Thoracic aorta (tissue), 2 donors: Measurements from ENCODE around the gene EEF1G. TPM values are rescaled to one million over a fixed set of nuclear protein-coding genes. Genes with fewer than 3 reads are reported as not detected.
"Not testable (repeated sequence)": the region's sequence is repeated elsewhere in the genome, so short reads cannot be mapped to it uniquely, and the experiment has no call there.

ENCODE experiments used
- ATAC-seq: fragments of 150-250 bp; one replicate; pipeline ENCODE4 v1.8.0; 2017; ENCODE audit warnings: low read depth; ENCODE audit not compliant: insufficient number of reproducible peaks, low FRiP score
- DNase-seq: peaks from one replicate; pipeline ENCODE4 v3.0.0-alpha.2; 2020; ENCODE audit warnings: low spot score
- H3K27ac ChIP-seq, 2 donors: fragments of 200-600 bp; sonication (generic); 1 replicate in 1 of 2; 2 replicates in 1 of 2; pipeline ENCODE4 v1.5.1; 2016; ENCODE audit warnings: mild to moderate bottlenecking in 2 of 2, moderate library complexity in 2 of 2
- H3K27me3 ChIP-seq: fragments of 200-600 bp; sonication (generic); replicated peaks from 2 replicates; pipeline ENCODE4 v1.6.0; 2016; ENCODE audit warnings: mild to moderate bottlenecking; ENCODE audit not compliant: insufficient read depth
- H3K36me3 ChIP-seq: fragments of 200-600 bp; sonication (generic); one replicate; pipeline ENCODE4 v1.5.1; 2016
- H3K4me1 ChIP-seq, 2 donors: fragments of 200-600 bp; sonication (generic); 1 replicate in 1 of 2; 2 replicates in 1 of 2; pipeline versions ENCODE4 v1.5.1 to v1.6.0; 2016; ENCODE audit warnings: low read depth in 2 of 2, mild to moderate bottlenecking in 1 of 2; ENCODE audit not compliant: control insufficient read depth in 1 of 2
- H3K4me3 ChIP-seq: fragments of 200-600 bp; sonication (generic); 2 replicates; pipeline ENCODE4 v1.5.1; 2016; ENCODE audit warnings: mild to moderate bottlenecking
- H3K9me3 ChIP-seq: fragments of 200-600 bp; sonication (generic); 2 replicates; pipeline ENCODE4 v1.5.1; 2016
- total RNA-seq, 2 donors: library from RNA; depleted of rRNA; stranded (reverse); fragments of >200 nt; gene quantifications; one replicate each; pipeline versions ENCODE4 v1.1.0 to v1.2.3, GENCODE V29; 2016
- TF ChIP-seq, protein P1 (sequence below): fragments of 200-600 bp; sonication (generic); IDR thresholded peaks from one replicate; pipeline ENCODE4 v1.5.1; 2019; ENCODE audit warnings: antibody characterized with exemption

The EEF1G gene
- total RNA-seq, 2 donors from 2014 or later: 719 to 780 TPM

- Histone ChIP-seq H3K4me3 (peak overlapping the region; percentile 70), H3K36me3 (peaks cover 3% of the 10 kb centered on the region), H3K27me3 (no peaks in the 10 kb centered on the region), H3K27ac (peak overlapping the region; percentile 98 to 100), H3K9me3 (no peaks in the 10 kb centered on the region), H3K4me1 (peaks cover 65 to 84% of the 10 kb centered on the region in 2 donors)
- TF ChIP-seq, protein P1, sequence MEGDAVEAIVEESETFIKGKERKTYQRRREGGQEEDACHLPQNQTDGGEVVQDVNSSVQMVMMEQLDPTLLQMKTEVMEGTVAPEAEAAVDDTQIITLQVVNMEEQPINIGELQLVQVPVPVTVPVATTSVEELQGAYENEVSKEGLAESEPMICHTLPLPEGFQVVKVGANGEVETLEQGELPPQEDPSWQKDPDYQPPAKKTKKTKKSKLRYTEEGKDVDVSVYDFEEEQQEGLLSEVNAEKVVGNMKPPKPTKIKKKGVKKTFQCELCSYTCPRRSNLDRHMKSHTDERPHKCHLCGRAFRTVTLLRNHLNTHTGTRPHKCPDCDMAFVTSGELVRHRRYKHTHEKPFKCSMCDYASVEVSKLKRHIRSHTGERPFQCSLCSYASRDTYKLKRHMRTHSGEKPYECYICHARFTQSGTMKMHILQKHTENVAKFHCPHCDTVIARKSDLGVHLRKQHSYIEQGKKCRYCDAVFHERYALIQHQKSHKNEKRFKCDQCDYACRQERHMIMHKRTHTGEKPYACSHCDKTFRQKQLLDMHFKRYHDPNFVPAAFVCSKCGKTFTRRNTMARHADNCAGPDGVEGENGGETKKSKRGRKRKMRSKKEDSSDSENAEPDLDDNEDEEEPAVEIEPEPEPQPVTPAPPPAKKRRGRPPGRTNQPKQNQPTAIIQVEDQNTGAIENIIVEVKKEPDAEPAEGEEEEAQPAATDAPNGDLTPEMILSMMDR: no peak
- DNase-seq (no peak), ATAC-seq (peak; percentile 7)
Observed at GRCh38 chr11:62553839-62554361, 19.8 kb downstream of the EEF1G start.

GRCh38 chr11:62553080-62553838, 20.4 kb downstream of the EEF1G start:
- peaks cover 71 to 90% of the 10 kb centered on the region in 2 donors for H3K4me1 ChIP-seq
- no peaks in the 10 kb centered on the region for H3K36me3 ChIP-seq

GRCh38 chr11:62552485-62553079, 21.1 kb downstream of the EEF1G start:
- Histone ChIP-seq H3K4me3 (peak overlapping the region; percentile 70), H3K4me1 (peaks cover 77 to 97% of the 10 kb centered on the region in 2 donors), H3K27me3 (no peaks in the 10 kb centered on the region), H3K36me3 (no peaks in the 10 kb centered on the region), H3K9me3 (no peaks in the 10 kb centered on the region), H3K27ac (peak overlapping the region; percentile 98 to 100)
- ATAC-seq (no peak), DNase-seq (no peak)
- TF ChIP-seq, protein P1: no peak

More at GRCh38 chr11:62553080-62553838, 20.4 kb downstream of the EEF1G start:
- H3K4me3 ChIP-seq: peak overlapping the region; percentile 70
- peak overlapping the region; percentile 98 to 100 for H3K27ac ChIP-seq
- no peaks in the 10 kb centered on the region for H3K9me3 ChIP-seq
- ATAC-seq (peak; percentile 68), DNase-seq (peak; percentile 85)
- no peaks in the 10 kb centered on the region for H3K27me3 ChIP-seq
- TF ChIP-seq, protein P1: no peak

GRCh38 chr11:62550478-62550877, 23.2 kb downstream of the EEF1G start:
- ATAC-seq, H3K27me3 ChIP-seq, H3K9me3 ChIP-seq, H3K4me3 ChIP-seq, H3K36me3 ChIP-seq, DNase-seq: not testable (repeated sequence)
- Histone ChIP-seq H3K4me1 (peaks cover 62 to 83% of the 10 kb centered on the region in 2 donors), H3K27ac (peak overlapping the region; percentile 98 to 100)

- peak overlapping the region; percentile 91 for H3K4me3 ChIP-seq
- TF ChIP-seq, protein P1: no peak
- no peaks in the 10 kb centered on the region for H3K27me3 ChIP-seq
- no peaks in the 10 kb centered on the region for H3K9me3 ChIP-seq
- DNase-seq (no peak), ATAC-seq (no peak)
- H3K4me1 ChIP-seq: peaks cover 46 to 70% of the 10 kb centered on the region in 2 donors
- H3K36me3 ChIP-seq: no peaks in the 10 kb centered on the region
- H3K27ac ChIP-seq: peak overlapping the region; percentile 98
Observed at GRCh38 chr11:62548545-62549335, 25.0 kb downstream of the EEF1G start.
